Measurements from ENCODE around the gene NUP153. TPM values are rescaled to one million over a fixed set of nuclear protein-coding genes. Genes with fewer than 3 reads are reported as not detected.
A peak's percentile ranks its signal among the peaks of the same experiment; 100 is the strongest.

Gene NUP153
- total RNA-seq, 1 donor from 2014 or later = 68.7 TPM

- no peak overlapping the region for H3K4me2 ChIP-seq
- no peak overlapping the region for H2AFZ ChIP-seq (replicated peaks)
- H3K36me3 Mint-ChIP-seq = peaks cover 37% of the 10 kb centered on the region
- H3K27ac ChIP-seq = no peak overlapping the region
- no peaks in the 10 kb centered on the region for H3K4me1 Mint-ChIP-seq
- H3K36me3 ChIP-seq = peaks cover 12% of the 10 kb centered on the region
- H3K4me3 Mint-ChIP-seq = no peak overlapping the region
- H3K27me3 ChIP-seq = no peaks in the 10 kb centered on the region
- peaks cover 14% of the 10 kb centered on the region for H4K20me1 ChIP-seq (ENCODE audit: low read depth)
- H3K9ac ChIP-seq = no peak overlapping the region
- H3K4me3 ChIP-seq = no peak overlapping the region
- no peaks in the 10 kb centered on the region for H3K4me1 ChIP-seq
- TF ChIP-seq CTCF (IDR thresholded peaks at IDR 0.05) = no peak
- TF ChIP-seq EZH2 (IDR thresholded peaks at IDR 0.05) = no peak
- no peak for TF ChIP-seq EZH2phosphoT487 (IDR thresholded peaks at IDR 0.05)
- peak overlapping the region; percentile 21 for H3K27ac Mint-ChIP-seq
- H3K27me3 Mint-ChIP-seq (ENCODE audit: insufficient read depth, low read depth) = no peaks in the 10 kb centered on the region
- no peaks in the 10 kb centered on the region for H3K9me3 ChIP-seq (ENCODE audit: low read depth)
- H3K79me2 ChIP-seq (ENCODE audit: low read depth) = peaks cover 66% of the 10 kb centered on the region
- no peaks in the 10 kb centered on the region for H3F3A ChIP-seq (ENCODE audit: low read depth)
- DNase-seq (ENCODE audit: low spot score) = no peak
- H3K9me3 Mint-ChIP-seq = no peaks in the 10 kb centered on the region
These were observed 50.1 kb downstream of the NUP153 start for GRCh38 chr6:17656644-17657043.

GRCh38 chr6:17656092-17656491 is 50.6 kb downstream of the NUP153 start:
- Histone ChIP-seq H3K4me2 (no peak overlapping the region), H3K4me3 (no peak overlapping the region), H3K4me1 (no peaks in the 10 kb centered on the region), H3K27ac (no peak overlapping the region), H3F3A (ENCODE audit: low read depth) (no peaks in the 10 kb centered on the region), H3K9ac (no peak overlapping the region), H3K36me3 (peaks cover 13% of the 10 kb centered on the region), H4K20me1 (ENCODE audit: low read depth) (peaks cover 14% of the 10 kb centered on the region), H3K79me2 (ENCODE audit: low read depth) (peaks cover 66% of the 10 kb centered on the region), H3K27me3 (no peaks in the 10 kb centered on the region), H2AFZ (replicated peaks) (no peak overlapping the region), H3K9me3 (ENCODE audit: low read depth) (no peaks in the 10 kb centered on the region)
- no peak overlapping the region for H3K4me3 Mint-ChIP-seq
- no peak for TF ChIP-seq CTCF (IDR thresholded peaks at IDR 0.05)
- TF ChIP-seq EZH2phosphoT487 (IDR thresholded peaks at IDR 0.05) = no peak
- no peak for TF ChIP-seq EZH2 (IDR thresholded peaks at IDR 0.05)
- peaks cover 33% of the 10 kb centered on the region for H3K36me3 Mint-ChIP-seq
- no peaks in the 10 kb centered on the region for H3K4me1 Mint-ChIP-seq
- no peak overlapping the region for H3K27ac Mint-ChIP-seq
- DNase-seq (ENCODE audit: low spot score) = no peak
- H3K27me3 Mint-ChIP-seq (ENCODE audit: insufficient read depth, low read depth) = no peaks in the 10 kb centered on the region
- H3K9me3 Mint-ChIP-seq = no peaks in the 10 kb centered on the region

- no peaks in the 10 kb centered on the region for H3K9me3 ChIP-seq (ENCODE audit: low read depth)
- H3K4me3 Mint-ChIP-seq = no peak overlapping the region
- H3K4me1 ChIP-seq = no peaks in the 10 kb centered on the region
- no peak overlapping the region for H2AFZ ChIP-seq (replicated peaks)
- no peaks in the 10 kb centered on the region for H3K27me3 ChIP-seq
- no peak overlapping the region for H3K27ac Mint-ChIP-seq
- TF ChIP-seq EZH2 (IDR thresholded peaks at IDR 0.05) (no peak), EZH2phosphoT487 (IDR thresholded peaks at IDR 0.05) (no peak), CTCF (IDR thresholded peaks at IDR 0.05) (no peak)
- peaks cover 13% of the 10 kb centered on the region for H3K36me3 ChIP-seq
- no peaks in the 10 kb centered on the region for H3F3A ChIP-seq (ENCODE audit: low read depth)
- peaks cover 58% of the 10 kb centered on the region for H3K79me2 ChIP-seq (ENCODE audit: low read depth)
- H3K9me3 Mint-ChIP-seq = no peaks in the 10 kb centered on the region
- H3K4me1 Mint-ChIP-seq = no peaks in the 10 kb centered on the region
- no peak overlapping the region for H3K4me2 ChIP-seq
- H3K36me3 Mint-ChIP-seq = peaks cover 37% of the 10 kb centered on the region
- no peaks in the 10 kb centered on the region for H3K27me3 Mint-ChIP-seq (ENCODE audit: insufficient read depth, low read depth)
- DNase-seq (ENCODE audit: low spot score) = no peak
- H3K4me3 ChIP-seq = no peak overlapping the region
- no peak overlapping the region for H3K9ac ChIP-seq
- H4K20me1 ChIP-seq (ENCODE audit: low read depth) = peaks cover 8% of the 10 kb centered on the region
- H3K27ac ChIP-seq = no peak overlapping the region
These were observed 53.4 kb downstream of the NUP153 start for GRCh38 chr6:17653198-17653882.

All from neural progenitor cell (in vitro differentiated cells).